ENCODE data around the gene WDR91.
"Not testable (repeated sequence)": the region's sequence is repeated elsewhere in the genome, so short reads cannot be mapped to it uniquely, and the experiment has no call there.

WDR91 gene

GRCh38 chr7:135181929-135182678, 29.2 kb downstream of the WDR91 start:
- no peak for DNase-seq (ENCODE audit: extremely low spot score, insufficient read length, low read depth)
- no peak for FAIRE-seq

GRCh38 chr7:135181261-135181928, 29.9 kb downstream of the WDR91 start:
- FAIRE-seq = no peak
- no peak for DNase-seq (ENCODE audit: extremely low spot score, insufficient read length, low read depth)

- FAIRE-seq (no peak), DNase-seq (ENCODE audit: extremely low spot score, insufficient read length, low read depth) (no peak)
Measured at GRCh38 chr7:135180122-135180521, 31.2 kb downstream of the WDR91 start.

GRCh38 chr7:135179321-135179925, 31.9 kb downstream of the WDR91 start:
- DNase-seq (ENCODE audit: extremely low spot score, insufficient read length, low read depth) = no peak
- FAIRE-seq = no peak

- DNase-seq (ENCODE audit: extremely low spot score, insufficient read length, low read depth) (no peak), FAIRE-seq (no peak)
Measured at GRCh38 chr7:135178364-135178763, 33.0 kb downstream of the WDR91 start.

GRCh38 chr7:135177028-135177696, 34.2 kb downstream of the WDR91 start:
- DNase-seq (ENCODE audit: extremely low spot score, insufficient read length, low read depth) (no peak), FAIRE-seq (no peak)

- no peak for DNase-seq (ENCODE audit: extremely low spot score, insufficient read length, low read depth)
- FAIRE-seq = no peak
Measured at GRCh38 chr7:135175931-135176330, 35.4 kb downstream of the WDR91 start.

- DNase-seq (ENCODE audit: extremely low spot score, insufficient read length, low read depth) (no peak), FAIRE-seq (no peak)
Measured at GRCh38 chr7:135174941-135175340, 36.4 kb downstream of the WDR91 start.

GRCh38 chr7:135173916-135174315, 37.4 kb downstream of the WDR91 start:
- not testable (repeated sequence) for DNase-seq (ENCODE audit: extremely low spot score, insufficient read length, low read depth); FAIRE-seq

GRCh38 chr7:135171581-135172291, 39.6 kb downstream of the WDR91 start:
- FAIRE-seq; DNase-seq (ENCODE audit: extremely low spot score, insufficient read length, low read depth): not testable (repeated sequence)

GRCh38 chr7:135170998-135171481, 40.3 kb downstream of the WDR91 start:
- peak; percentile 52 for FAIRE-seq
- not testable (repeated sequence) for DNase-seq (ENCODE audit: extremely low spot score, insufficient read length, low read depth)

GRCh38 chr7:135170274-135170997, 40.9 kb downstream of the WDR91 start, which contains the start of gene CYREN:
CYREN (minus strand) TSS chr7:135170707; CDS start chr7:135168922, 1,785 bp downstream.
- FAIRE-seq = peak; percentile 63

GRCh38 chr7:135169964-135170273, 41.4 kb downstream of the WDR91 start:
- no peak for DNase-seq (ENCODE audit: extremely low spot score, insufficient read length, low read depth)

More at GRCh38 chr7:135170274-135170997, 40.9 kb downstream of the WDR91 start, which contains the start of gene CYREN:
- DNase-seq (ENCODE audit: extremely low spot score, insufficient read length, low read depth) = peak; percentile 79

GRCh38 chr7:135169141-135169963, 42.0 kb downstream of the WDR91 start:
- DNase-seq (ENCODE audit: extremely low spot score, insufficient read length, low read depth) = no peak

More at GRCh38 chr7:135169964-135170273, 41.4 kb downstream of the WDR91 start:
- FAIRE-seq = no peak

GRCh38 chr7:135168489-135169140, 42.7 kb downstream of the WDR91 start:
- FAIRE-seq = no peak
- DNase-seq (ENCODE audit: extremely low spot score, insufficient read length, low read depth) = no peak

More at GRCh38 chr7:135169141-135169963, 42.0 kb downstream of the WDR91 start:
- peak; percentile 86 for FAIRE-seq

- no peak for DNase-seq (ENCODE audit: extremely low spot score, insufficient read length, low read depth)
- no peak for FAIRE-seq
Measured at GRCh38 chr7:135168001-135168400, 43.3 kb downstream of the WDR91 start.

- no peak for FAIRE-seq
- no peak for DNase-seq (ENCODE audit: extremely low spot score, insufficient read length, low read depth)
Measured at GRCh38 chr7:135167365-135167917, 43.9 kb downstream of the WDR91 start.
